Measurements from ENCODE around the gene WDFY4. TPM values are rescaled to one million over a fixed set of nuclear protein-coding genes. Genes with fewer than 3 reads are reported as not detected.

The WDFY4 gene
- total and polyA plus RNA-seq, 2 donors = 13.0 to 25.1 TPM

GRCh38 chr10:48682265-48682664 lies 2.4 kb upstream of the WDFY4 start:
- no peak overlapping the region for H3K4me3 ChIP-seq (ENCODE audit: low read length in 2 of 2)
- no peak overlapping the region for H3K27ac ChIP-seq (ENCODE audit: low read depth in 1 of 2, low read length in 1 of 2)
- H3K36me3 ChIP-seq (ENCODE audit: control insufficient read depth in 2 of 2, insufficient read depth in 2 of 2, low read length in 1 of 2) = no peaks in the 10 kb centered on the region
- DNase-seq (ENCODE audit: low read depth in 6 of 9, low spot score in 9 of 9) = no peak
- 67% methylated on average over 3 of the region's 3 CpGs for WGBS
- H3K27me3 ChIP-seq (ENCODE audit: control insufficient read depth in 2 of 2, insufficient read depth in 1 of 2, low read length in 1 of 2) = no peaks in the 10 kb centered on the region
- H3K4me1 ChIP-seq (ENCODE audit: control insufficient read depth in 2 of 2, insufficient read depth in 2 of 2, low read length in 2 of 2) = peaks cover 0 to 15% of the 10 kb centered on the region in 2 donors
- no peaks in the 10 kb centered on the region for H3K9me3 ChIP-seq (ENCODE audit: control insufficient read depth in 2 of 2, insufficient read depth in 1 of 2, low read length in 1 of 2)

GRCh38 chr10:48683424-48683823 lies 1.2 kb upstream of the WDFY4 start:
- Histone ChIP-seq H3K27ac (ENCODE audit: low read depth in 1 of 2, low read length in 1 of 2) (peak overlapping the region in 1 of 2 donors; percentile 4), H3K4me3 (ENCODE audit: low read length in 2 of 2) (no peak overlapping the region), H3K27me3 (ENCODE audit: control insufficient read depth in 2 of 2, insufficient read depth in 1 of 2, low read length in 1 of 2) (no peaks in the 10 kb centered on the region), H3K9me3 (ENCODE audit: control insufficient read depth in 2 of 2, insufficient read depth in 1 of 2, low read length in 1 of 2) (no peaks in the 10 kb centered on the region), H3K4me1 (ENCODE audit: control insufficient read depth in 2 of 2, insufficient read depth in 2 of 2, low read length in 2 of 2) (peaks cover 0 to 15% of the 10 kb centered on the region in 2 donors), H3K36me3 (ENCODE audit: control insufficient read depth in 2 of 2, insufficient read depth in 2 of 2, low read length in 1 of 2) (no peaks in the 10 kb centered on the region)
- WGBS = 98% methylated on average over 6 of the region's 6 CpGs
- no peak for DNase-seq (ENCODE audit: low read depth in 6 of 9, low spot score in 9 of 9)

GRCh38 chr10:48683868-48684267 lies 805 bp upstream of the WDFY4 start:
- H3K27ac ChIP-seq (ENCODE audit: low read depth in 1 of 2, low read length in 1 of 2) = no peak overlapping the region
- H3K9me3 ChIP-seq (ENCODE audit: control insufficient read depth in 2 of 2, insufficient read depth in 1 of 2, low read length in 1 of 2) = no peaks in the 10 kb centered on the region
- DNase-seq (ENCODE audit: low read depth in 6 of 9, low spot score in 9 of 9) = peak in 1 of 9 donors; percentile 26
- no peak overlapping the region for H3K4me3 ChIP-seq (ENCODE audit: low read length in 2 of 2)
- no peaks in the 10 kb centered on the region for H3K27me3 ChIP-seq (ENCODE audit: control insufficient read depth in 2 of 2, insufficient read depth in 1 of 2, low read length in 1 of 2)
- H3K36me3 ChIP-seq (ENCODE audit: control insufficient read depth in 2 of 2, insufficient read depth in 2 of 2, low read length in 1 of 2) = no peaks in the 10 kb centered on the region
- WGBS = 94% methylated on average over 5 of the region's 5 CpGs
- H3K4me1 ChIP-seq (ENCODE audit: control insufficient read depth in 2 of 2, insufficient read depth in 2 of 2, low read length in 2 of 2) = peaks cover 0 to 15% of the 10 kb centered on the region in 2 donors

- Histone ChIP-seq H3K4me1 (ENCODE audit: control insufficient read depth in 2 of 2, insufficient read depth in 2 of 2, low read length in 2 of 2) (peaks cover 0 to 15% of the 10 kb centered on the region in 2 donors), H3K9me3 (ENCODE audit: control insufficient read depth in 2 of 2, insufficient read depth in 1 of 2, low read length in 1 of 2) (no peaks in the 10 kb centered on the region), H3K4me3 (ENCODE audit: low read length in 2 of 2) (no peak overlapping the region), H3K27me3 (ENCODE audit: control insufficient read depth in 2 of 2, insufficient read depth in 1 of 2, low read length in 1 of 2) (no peaks in the 10 kb centered on the region), H3K27ac (ENCODE audit: low read depth in 1 of 2, low read length in 1 of 2) (peak overlapping the region in 1 of 2 donors; percentile 58), H3K36me3 (ENCODE audit: control insufficient read depth in 2 of 2, insufficient read depth in 2 of 2, low read length in 1 of 2) (no peaks in the 10 kb centered on the region)
- WGBS = 31% methylated on average over 6 of the region's 6 CpGs
- no peak for DNase-seq (ENCODE audit: low read depth in 6 of 9, low spot score in 9 of 9)
Observed at GRCh38 chr10:48684463-48684791, 246 bp upstream of the WDFY4 start.

GRCh38 chr10:48685731-48686130 lies 1.1 kb downstream of the WDFY4 start:
- peaks cover 0 to 4% of the 10 kb centered on the region in 2 donors for H3K9me3 ChIP-seq (ENCODE audit: control insufficient read depth in 2 of 2, insufficient read depth in 1 of 2, low read length in 1 of 2)
- peaks cover 0 to 15% of the 10 kb centered on the region in 2 donors for H3K4me1 ChIP-seq (ENCODE audit: control insufficient read depth in 2 of 2, insufficient read depth in 2 of 2, low read length in 2 of 2)
- no peaks in the 10 kb centered on the region for H3K36me3 ChIP-seq (ENCODE audit: control insufficient read depth in 2 of 2, insufficient read depth in 2 of 2, low read length in 1 of 2)
- no peaks in the 10 kb centered on the region for H3K27me3 ChIP-seq (ENCODE audit: control insufficient read depth in 2 of 2, insufficient read depth in 1 of 2, low read length in 1 of 2)
- no peak for DNase-seq (ENCODE audit: low read depth in 6 of 9, low spot score in 9 of 9)
- peak overlapping the region; percentile 15 to 68 for H3K27ac ChIP-seq (ENCODE audit: low read depth in 1 of 2, low read length in 1 of 2)
- WGBS = 74% methylated on average over 6 of the region's 6 CpGs
- H3K4me3 ChIP-seq (ENCODE audit: low read length in 2 of 2) = peak overlapping the region in 1 of 2 donors; percentile 4

- DNase-seq (ENCODE audit: low read depth in 6 of 9, low spot score in 9 of 9) = no peak
- Histone ChIP-seq H3K4me3 (ENCODE audit: low read length in 2 of 2) (no peak overlapping the region), H3K27ac (ENCODE audit: low read depth in 1 of 2, low read length in 1 of 2) (no peak overlapping the region), H3K9me3 (ENCODE audit: control insufficient read depth in 2 of 2, insufficient read depth in 1 of 2, low read length in 1 of 2) (peaks cover 1 to 9% of the 10 kb centered on the region in 2 donors), H3K4me1 (ENCODE audit: control insufficient read depth in 2 of 2, insufficient read depth in 2 of 2, low read length in 2 of 2) (no peaks in the 10 kb centered on the region), H3K36me3 (ENCODE audit: control insufficient read depth in 2 of 2, insufficient read depth in 2 of 2, low read length in 1 of 2) (no peaks in the 10 kb centered on the region), H3K27me3 (ENCODE audit: control insufficient read depth in 2 of 2, insufficient read depth in 1 of 2, low read length in 1 of 2) (no peaks in the 10 kb centered on the region)
- 94% methylated on average over 12 of the region's 12 CpGs for WGBS
Observed at GRCh38 chr10:48690791-48691660, 6.4 kb downstream of the WDFY4 start.

GRCh38 chr10:48691812-48692528 lies 7.3 kb downstream of the WDFY4 start:
- H3K27me3 ChIP-seq (ENCODE audit: control insufficient read depth in 2 of 2, insufficient read depth in 1 of 2, low read length in 1 of 2) = no peaks in the 10 kb centered on the region
- H3K4me1 ChIP-seq (ENCODE audit: control insufficient read depth in 2 of 2, insufficient read depth in 2 of 2, low read length in 2 of 2) = no peaks in the 10 kb centered on the region
- 92% methylated on average over 8 of the region's 8 CpGs for WGBS
- DNase-seq (ENCODE audit: low read depth in 6 of 9, low spot score in 9 of 9) = no peak
- no peak overlapping the region for H3K27ac ChIP-seq (ENCODE audit: low read depth in 1 of 2, low read length in 1 of 2)
- H3K4me3 ChIP-seq (ENCODE audit: low read length in 2 of 2) = no peak overlapping the region
- peaks cover 1 to 9% of the 10 kb centered on the region in 2 donors for H3K9me3 ChIP-seq (ENCODE audit: control insufficient read depth in 2 of 2, insufficient read depth in 1 of 2, low read length in 1 of 2)
- no peaks in the 10 kb centered on the region for H3K36me3 ChIP-seq (ENCODE audit: control insufficient read depth in 2 of 2, insufficient read depth in 2 of 2, low read length in 1 of 2)

- no peak for DNase-seq (ENCODE audit: low read depth in 6 of 9, low spot score in 9 of 9)
- Histone ChIP-seq H3K9me3 (ENCODE audit: control insufficient read depth in 2 of 2, insufficient read depth in 1 of 2, low read length in 1 of 2) (peaks cover 1 to 9% of the 10 kb centered on the region in 2 donors), H3K27me3 (ENCODE audit: control insufficient read depth in 2 of 2, insufficient read depth in 1 of 2, low read length in 1 of 2) (no peaks in the 10 kb centered on the region), H3K4me3 (ENCODE audit: low read length in 2 of 2) (no peak overlapping the region), H3K27ac (ENCODE audit: low read depth in 1 of 2, low read length in 1 of 2) (no peak overlapping the region), H3K4me1 (ENCODE audit: control insufficient read depth in 2 of 2, insufficient read depth in 2 of 2, low read length in 2 of 2) (peaks cover 0 to 1% of the 10 kb centered on the region in 2 donors), H3K36me3 (ENCODE audit: control insufficient read depth in 2 of 2, insufficient read depth in 2 of 2, low read length in 1 of 2) (no peaks in the 10 kb centered on the region)
- WGBS = 97% methylated on average over 4 of the region's 4 CpGs
Observed at GRCh38 chr10:48692748-48693147, 8.1 kb downstream of the WDFY4 start.

- Histone ChIP-seq H3K27ac (ENCODE audit: low read depth in 1 of 2, low read length in 1 of 2) (no peak overlapping the region), H3K4me3 (ENCODE audit: low read length in 2 of 2) (no peak overlapping the region), H3K9me3 (ENCODE audit: control insufficient read depth in 2 of 2, insufficient read depth in 1 of 2, low read length in 1 of 2) (peaks cover 1 to 9% of the 10 kb centered on the region in 2 donors), H3K36me3 (ENCODE audit: control insufficient read depth in 2 of 2, insufficient read depth in 2 of 2, low read length in 1 of 2) (no peaks in the 10 kb centered on the region), H3K27me3 (ENCODE audit: control insufficient read depth in 2 of 2, insufficient read depth in 1 of 2, low read length in 1 of 2) (no peaks in the 10 kb centered on the region), H3K4me1 (ENCODE audit: control insufficient read depth in 2 of 2, insufficient read depth in 2 of 2, low read length in 2 of 2) (peaks cover 0 to 4% of the 10 kb centered on the region in 2 donors)
- DNase-seq (ENCODE audit: low read depth in 6 of 9, low spot score in 9 of 9) = no peak
- 99% methylated on average over 4 of the region's 4 CpGs for WGBS
Observed at GRCh38 chr10:48693206-48693605, 8.5 kb downstream of the WDFY4 start.
